Neural progenitor cell (in vitro differentiated cells): Measurements from ENCODE around the gene LRRC26. TPM values are rescaled to one million over a fixed set of nuclear protein-coding genes. Genes with fewer than 3 reads are reported as not detected.

ENCODE experiments used
- DNase-seq: peaks from one replicate; pipeline ENCODE4 v3.0.0-alpha.2; 2016; ENCODE audit warnings: low spot score
- H2AFZ ChIP-seq: fragments of 200-600 bp; sonication (generic); replicated peaks from 2 replicates; pipeline ENCODE4 v1.6.1; 2016; ENCODE audit warnings: antibody characterized with exemption
- H3F3A ChIP-seq: fragments of 200-600 bp; sonication (generic); 2 replicates; pipeline ENCODE4 v1.6.1; 2016; ENCODE audit warnings: antibody characterized with exemption, low read depth
- H3K27ac ChIP-seq: fragments of 200-600 bp; sonication (generic); 2 replicates; pipeline ENCODE4 v1.5.1; 2016; ENCODE audit warnings: mild to moderate bottlenecking
- H3K27me3 ChIP-seq: fragments of 200-600 bp; sonication (generic); 2 replicates; pipeline ENCODE4 v1.6.1; 2016; ENCODE audit warnings: mild to moderate bottlenecking, moderate library complexity
- H3K36me3 ChIP-seq: fragments of 200-600 bp; sonication (generic); 2 replicates; pipeline ENCODE4 v1.5.1; 2016
- H3K4me1 ChIP-seq: fragments of 200-600 bp; sonication (generic); 2 replicates; pipeline ENCODE4 v1.6.1; 2016; ENCODE audit warnings: mixed run types
- H3K4me2 ChIP-seq: fragments of 200-600 bp; sonication (generic); 2 replicates; pipeline ENCODE4 v1.6.1; 2016
- H3K4me3 ChIP-seq: fragments of 200-600 bp; sonication (generic); 2 replicates; pipeline ENCODE4 v1.5.1; 2016
- H3K79me2 ChIP-seq: fragments of 200-600 bp; sonication (generic); 2 replicates; pipeline ENCODE4 v1.6.1; 2016; ENCODE audit warnings: low read depth
- H3K9ac ChIP-seq: fragments of 200-600 bp; sonication (generic); 2 replicates; pipeline ENCODE4 v1.6.1; 2016
- H3K9me3 ChIP-seq: fragments of 200-600 bp; sonication (generic); 2 replicates; pipeline ENCODE4 v1.5.1; 2016; ENCODE audit warnings: low read depth
- H4K20me1 ChIP-seq: fragments of 200-600 bp; sonication (generic); 2 replicates; pipeline ENCODE4 v1.6.1; 2016; ENCODE audit warnings: low read depth
- H3K27ac Mint-ChIP-seq: 3 replicates; pipeline ENCODE4 v1.8.0; 2021; ENCODE audit warnings: mixed read lengths
- H3K27me3 Mint-ChIP-seq: 2 replicates; pipeline ENCODE4 v1.8.0; 2022; ENCODE audit warnings: low read depth, mild to moderate bottlenecking, inconsistent platforms, moderate library complexity, mixed read lengths; ENCODE audit not compliant: insufficient read depth
- H3K36me3 Mint-ChIP-seq: 3 replicates; pipeline ENCODE4 v1.8.0; 2021; ENCODE audit warnings: mixed read lengths
- H3K4me1 Mint-ChIP-seq: 3 replicates; pipeline ENCODE4 v1.8.0; 2021; ENCODE audit warnings: mixed read lengths
- H3K4me3 Mint-ChIP-seq: 3 replicates; pipeline ENCODE4 v1.8.0; 2021; ENCODE audit warnings: mild to moderate bottlenecking, moderate library complexity, mixed read lengths
- H3K9me3 Mint-ChIP-seq: 3 replicates; pipeline ENCODE4 v1.8.0; 2020; ENCODE audit warnings: mixed read lengths
- EZH2 ChIP-seq: fragments of 200-600 bp; sonication (generic); IDR thresholded peaks from 2 replicates; pipeline ENCODE4 v1.6.1; 2017; ENCODE audit warnings: antibody characterized with exemption, mild to moderate bottlenecking, moderate library complexity
- EZH2phosphoT487 ChIP-seq: fragments of 200-600 bp; sonication (generic); IDR thresholded peaks from 2 replicates; pipeline ENCODE4 v1.6.1; 2017; ENCODE audit warnings: antibody characterized with exemption
- total RNA-seq: library from RNA; depleted of rRNA; stranded (reverse); fragments of >200 nt; gene quantifications from 2 replicates; pipeline ENCODE4 v1.2.3, GENCODE V29; 2015; ENCODE audit warnings: low replicate concordance
- TF ChIP-seq, protein P1 (sequence below): fragments of 200-600 bp; sonication (generic); IDR thresholded peaks from 2 replicates; pipeline ENCODE4 v1.5.1; 2017; ENCODE audit warnings: antibody characterized with exemption, mild to moderate bottlenecking

The LRRC26 gene
- total RNA-seq, 1 donor from 2014 or later = not detected

DNA sequence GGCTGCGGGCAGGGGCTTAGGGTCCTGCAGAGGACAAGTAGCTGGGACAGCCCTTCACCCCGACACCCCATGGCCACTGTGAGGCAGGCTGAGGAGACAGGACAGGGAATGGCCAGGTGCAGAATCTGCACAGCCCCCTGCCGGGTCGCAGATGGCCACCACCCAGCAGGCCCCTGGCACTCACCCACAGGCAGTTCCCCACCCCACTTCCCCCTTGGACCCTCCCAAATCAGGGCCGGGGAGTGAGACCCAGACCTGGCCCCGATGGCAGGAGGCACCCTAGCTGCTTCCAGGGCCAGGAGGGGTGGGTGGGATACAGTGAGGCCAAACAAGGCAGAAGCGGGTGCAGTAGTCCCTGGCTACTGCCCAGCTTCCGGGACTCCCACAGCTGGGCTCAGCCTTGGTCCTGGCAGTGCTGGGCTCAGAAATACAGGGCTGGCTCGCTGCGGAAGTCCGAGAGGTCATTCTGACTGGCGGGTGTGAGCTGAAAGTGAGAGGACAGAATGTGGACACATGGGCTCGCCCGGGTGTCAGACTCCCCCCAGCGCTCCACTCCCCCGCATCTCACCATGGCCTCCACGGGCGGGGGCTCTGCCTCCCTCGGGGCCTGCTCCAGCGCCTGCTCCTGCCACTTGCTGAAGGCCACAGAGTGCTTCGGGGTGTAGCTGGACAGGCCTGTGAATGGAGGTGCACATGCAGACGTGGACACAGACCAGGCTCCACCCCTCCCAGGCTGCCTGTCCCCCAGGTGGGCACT, 22.0 kb upstream of the LRRC26 start:
- Histone ChIP-seq H3K27me3 (no peaks in the 10 kb centered on the region), H4K20me1 (peaks cover 53% of the 10 kb centered on the region), H3K4me2 (no peak overlapping the region), H3F3A (peaks cover 10% of the 10 kb centered on the region), H3K4me1 (peaks cover 5% of the 10 kb centered on the region), H3K9ac (no peak overlapping the region), H2AFZ (no peak overlapping the region), H3K36me3 (no peaks in the 10 kb centered on the region), H3K79me2 (peaks cover 14% of the 10 kb centered on the region), H3K27ac (no peak overlapping the region), H3K4me3 (no peak overlapping the region), H3K9me3 (no peaks in the 10 kb centered on the region)
- DNase-seq = no peak
- Mint-ChIP-seq H3K27ac (no peak overlapping the region), H3K36me3 (no peaks in the 10 kb centered on the region), H3K4me3 (no peak overlapping the region), H3K9me3 (no peaks in the 10 kb centered on the region), H3K27me3 (peaks cover 6% of the 10 kb centered on the region), H3K4me1 (peaks cover 29% of the 10 kb centered on the region)
- TF ChIP-seq, protein P1, sequence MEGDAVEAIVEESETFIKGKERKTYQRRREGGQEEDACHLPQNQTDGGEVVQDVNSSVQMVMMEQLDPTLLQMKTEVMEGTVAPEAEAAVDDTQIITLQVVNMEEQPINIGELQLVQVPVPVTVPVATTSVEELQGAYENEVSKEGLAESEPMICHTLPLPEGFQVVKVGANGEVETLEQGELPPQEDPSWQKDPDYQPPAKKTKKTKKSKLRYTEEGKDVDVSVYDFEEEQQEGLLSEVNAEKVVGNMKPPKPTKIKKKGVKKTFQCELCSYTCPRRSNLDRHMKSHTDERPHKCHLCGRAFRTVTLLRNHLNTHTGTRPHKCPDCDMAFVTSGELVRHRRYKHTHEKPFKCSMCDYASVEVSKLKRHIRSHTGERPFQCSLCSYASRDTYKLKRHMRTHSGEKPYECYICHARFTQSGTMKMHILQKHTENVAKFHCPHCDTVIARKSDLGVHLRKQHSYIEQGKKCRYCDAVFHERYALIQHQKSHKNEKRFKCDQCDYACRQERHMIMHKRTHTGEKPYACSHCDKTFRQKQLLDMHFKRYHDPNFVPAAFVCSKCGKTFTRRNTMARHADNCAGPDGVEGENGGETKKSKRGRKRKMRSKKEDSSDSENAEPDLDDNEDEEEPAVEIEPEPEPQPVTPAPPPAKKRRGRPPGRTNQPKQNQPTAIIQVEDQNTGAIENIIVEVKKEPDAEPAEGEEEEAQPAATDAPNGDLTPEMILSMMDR = no peak
- TF ChIP-seq EZH2 = no peak
- no peak for TF ChIP-seq EZH2phosphoT487

DNA sequence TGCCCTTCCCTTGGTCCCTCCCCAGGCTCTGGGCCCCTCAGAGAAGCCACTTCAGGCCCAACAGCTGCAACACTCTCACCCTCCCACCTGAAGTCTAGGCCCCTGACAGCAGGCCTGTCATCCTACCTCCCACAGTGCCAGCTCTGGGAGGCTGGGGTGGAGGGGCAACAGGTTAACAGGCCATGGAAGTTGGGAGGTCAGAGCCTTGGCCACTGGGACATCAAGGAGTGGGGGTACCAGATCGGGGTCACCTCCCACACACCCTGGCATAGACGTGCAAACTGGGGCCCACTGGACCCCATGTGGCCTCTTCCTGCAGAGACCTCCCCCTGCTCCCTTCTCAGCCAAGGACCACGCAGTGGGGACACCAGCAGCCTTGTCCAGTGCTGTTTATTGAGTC, 21.4 kb upstream of the LRRC26 start:
- no peak overlapping the region for H2AFZ ChIP-seq
- no peak overlapping the region for H3K9ac ChIP-seq
- Mint-ChIP-seq H3K4me3 (no peak overlapping the region), H3K9me3 (no peaks in the 10 kb centered on the region), H3K4me1 (peaks cover 33% of the 10 kb centered on the region), H3K36me3 (no peaks in the 10 kb centered on the region), H3K27me3 (peaks cover 6% of the 10 kb centered on the region), H3K27ac (no peak overlapping the region)
- no peak overlapping the region for H3K27ac ChIP-seq
- no peak for TF ChIP-seq EZH2
- TF ChIP-seq, protein P1 = no peak
- TF ChIP-seq EZH2phosphoT487 = no peak
- no peaks in the 10 kb centered on the region for H3K27me3 ChIP-seq
- no peak for DNase-seq
- H3K79me2 ChIP-seq = peaks cover 20% of the 10 kb centered on the region
- peaks cover 5% of the 10 kb centered on the region for H3K4me1 ChIP-seq
- no peak overlapping the region for H3K4me2 ChIP-seq
- peaks cover 46% of the 10 kb centered on the region for H4K20me1 ChIP-seq
- no peak overlapping the region for H3K4me3 ChIP-seq
- no peaks in the 10 kb centered on the region for H3K9me3 ChIP-seq
- H3F3A ChIP-seq = peaks cover 10% of the 10 kb centered on the region
- H3K36me3 ChIP-seq = no peaks in the 10 kb centered on the region

DNA sequence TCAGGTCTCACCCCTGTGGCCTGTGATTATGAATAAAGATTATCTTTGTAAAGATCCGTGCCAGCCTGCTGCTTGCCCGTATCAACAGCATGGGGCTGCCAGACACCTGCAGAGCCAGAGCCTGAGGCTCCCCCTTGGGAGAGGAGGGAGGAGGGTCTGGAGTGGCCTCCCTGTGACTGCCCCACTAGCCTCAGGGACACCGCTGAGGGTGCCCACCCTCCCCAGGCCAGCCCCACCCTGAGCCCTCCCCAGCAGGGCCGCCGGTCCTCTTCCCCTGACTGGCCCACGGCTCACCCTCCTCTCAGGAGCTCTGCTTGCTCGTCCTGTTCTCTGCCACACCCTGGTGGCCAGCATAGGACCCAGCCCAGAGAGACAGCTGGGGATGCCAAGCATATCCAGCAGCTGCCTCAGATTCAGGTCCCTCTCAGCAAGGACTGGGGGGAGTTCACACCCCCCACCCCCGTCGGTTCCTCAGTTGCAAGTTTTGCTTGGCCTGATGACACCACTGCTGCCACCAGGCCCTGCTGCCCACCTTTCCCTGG, 20.5 kb upstream of the LRRC26 start:
- Histone ChIP-seq H3K79me2 (peaks cover 23% of the 10 kb centered on the region), H3K9me3 (no peaks in the 10 kb centered on the region), H3K4me1 (peaks cover 5% of the 10 kb centered on the region), H3K9ac (no peak overlapping the region), H3K36me3 (no peaks in the 10 kb centered on the region), H2AFZ (no peak overlapping the region), H3K4me2 (no peak overlapping the region), H3K4me3 (no peak overlapping the region), H3K27ac (no peak overlapping the region), H3K27me3 (no peaks in the 10 kb centered on the region), H4K20me1 (peaks cover 41% of the 10 kb centered on the region), H3F3A (peaks cover 10% of the 10 kb centered on the region)
- Mint-ChIP-seq H3K36me3 (no peaks in the 10 kb centered on the region), H3K4me3 (peak overlapping the region; percentile 96), H3K27me3 (peaks cover 6% of the 10 kb centered on the region), H3K4me1 (peaks cover 32% of the 10 kb centered on the region), H3K27ac (no peak overlapping the region), H3K9me3 (no peaks in the 10 kb centered on the region)
- no peak for DNase-seq
- no peak for TF ChIP-seq EZH2phosphoT487
- TF ChIP-seq EZH2 = no peak
- TF ChIP-seq, protein P1 = no peak
